Activated T-helper 1 cell treated with anti-CD3 and anti-CD28 coated beads, Interleukin-12 subunit alpha, Interleukin-12 subunit beta, Interleukin-2, Interleukin-4 antibody, amounts not matched to agents 30 ng/mL and 10 ng/mL and 1 ng/mL, durations not matched to agents 14 hours and 24 hours and 36 hours (primary cell): ENCODE data around the gene KIFC3. TPM values are rescaled to one million over a fixed set of nuclear protein-coding genes. Genes with fewer than 3 reads are reported as not detected.

Experiments used
- DNase-seq: peaks from one replicate; pipeline ENCODE4 v3.0.0; 2021; ENCODE audit warnings: low spot score
- H3K27ac Mint-ChIP-seq: one replicate; pipeline ENCODE4 v1.8.0; 2021; ENCODE audit warnings: mild to moderate bottlenecking, mixed read lengths
- H3K27me3 Mint-ChIP-seq: one replicate; pipeline ENCODE4 v1.8.0; 2022; ENCODE audit warnings: mild to moderate bottlenecking, moderate library complexity, mixed read lengths; ENCODE audit not compliant: insufficient read depth
- H3K36me3 Mint-ChIP-seq: one replicate; pipeline ENCODE4 v1.8.0; 2021; ENCODE audit warnings: low read depth, mixed read lengths
- H3K4me1 Mint-ChIP-seq: one replicate; pipeline ENCODE4 v1.8.0; 2021; ENCODE audit warnings: low read depth, mixed read lengths
- H3K4me3 Mint-ChIP-seq: one replicate; pipeline ENCODE4 v1.8.0; 2021; ENCODE audit warnings: mild to moderate bottlenecking, moderate library complexity, mixed read lengths
- H3K9me3 Mint-ChIP-seq: one replicate; pipeline ENCODE4 v1.8.0; 2021; ENCODE audit warnings: mixed read lengths
- intact Hi-C: fragments of 100-400 bp; cut with micrococcal nuclease; formaldehyde crosslinking; loops from one replicate; pipeline ENCODE4 v1.15.1; 2024
- total RNA-seq: library from RNA; stranded (reverse); gene quantifications from 2 replicates; pipeline ENCODE4 v1.2.3, GENCODE V29; 2022

The KIFC3 gene
- total RNA-seq, 1 donor from 2014 or later = 0.96 TPM

DNA sequence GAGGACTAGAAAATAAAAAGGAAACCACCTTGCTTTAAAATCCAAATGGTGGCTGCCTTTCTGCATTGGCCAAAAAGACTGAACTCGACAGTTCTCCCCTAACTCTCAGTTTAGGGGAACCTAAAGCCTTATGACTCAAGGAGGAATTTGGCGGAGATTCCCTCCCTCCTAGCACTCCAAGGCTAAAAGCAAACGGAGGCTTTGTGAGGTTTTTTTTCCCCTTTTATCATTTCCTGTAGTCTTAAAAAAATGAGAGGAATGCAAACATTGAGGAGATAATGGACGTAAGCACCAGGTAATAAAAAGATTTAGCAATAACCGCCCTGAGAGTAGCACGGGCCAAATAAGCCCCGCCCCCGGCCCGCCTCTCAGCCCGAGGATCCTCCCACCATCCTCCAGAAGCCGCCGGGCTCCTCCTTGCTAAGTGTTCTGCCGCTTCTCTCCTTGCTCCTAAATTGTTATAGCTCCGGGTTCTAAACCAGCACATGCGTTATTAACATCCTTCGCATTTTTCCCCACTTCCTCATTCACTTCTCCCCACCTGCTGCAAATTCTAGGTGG is 5.8 kb upstream of the KIFC3 start:
- DNase-seq = no peak
- H3K9me3 Mint-ChIP-seq = no peaks in the 10 kb centered on the region
- intact Hi-C loops = loop anchor here (1.0 kb wide), 1 partner anchor 193 kb away; the partner anchor contains the start of gene USB1
- H3K4me1 Mint-ChIP-seq = peaks cover 37% of the 10 kb centered on the region
- peaks cover 34% of the 10 kb centered on the region for H3K27me3 Mint-ChIP-seq
- H3K27ac Mint-ChIP-seq = peak overlapping the region; percentile 21
- H3K36me3 Mint-ChIP-seq = peaks cover 4% of the 10 kb centered on the region
- H3K4me3 Mint-ChIP-seq = peak overlapping the region; percentile 77

DNA sequence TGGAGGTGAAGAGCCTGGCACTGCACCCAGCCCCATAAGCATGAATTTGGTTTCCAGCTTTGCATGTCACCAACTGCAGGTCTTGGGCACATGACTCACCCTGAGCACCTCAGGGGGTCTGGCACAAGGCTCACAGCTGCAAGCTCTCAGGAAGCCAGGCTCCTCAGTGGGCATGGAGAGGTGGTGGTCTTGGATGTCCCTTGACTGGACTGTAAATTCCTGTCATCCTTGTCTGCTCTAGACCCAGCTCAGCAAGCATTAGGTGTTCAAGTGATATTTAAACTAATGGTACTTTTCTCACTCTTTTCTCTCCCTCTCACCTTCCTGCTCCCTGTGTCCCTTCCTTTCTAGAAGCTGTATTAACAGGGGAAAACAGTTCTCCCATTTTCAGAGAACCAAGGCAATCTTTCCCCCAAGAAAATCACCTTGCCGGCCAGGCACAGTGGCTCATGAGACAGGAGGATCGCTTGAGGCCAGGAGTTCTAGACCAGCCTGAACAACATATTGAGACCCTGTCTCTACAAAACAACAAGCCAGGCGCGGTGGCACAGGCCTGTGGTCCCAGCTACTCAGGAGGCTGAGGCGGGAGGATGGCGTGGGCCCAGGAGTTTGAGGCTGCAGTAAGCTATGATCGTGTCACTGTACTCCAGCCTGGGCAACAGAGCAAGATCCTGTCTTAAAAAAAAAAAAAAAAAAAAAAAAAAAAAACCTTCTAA is 5.1 kb upstream of the KIFC3 start:
- DNase-seq = no peak
- intact Hi-C loops = no loop called here
- peaks cover 40% of the 10 kb centered on the region for H3K27me3 Mint-ChIP-seq
- no peak overlapping the region for H3K27ac Mint-ChIP-seq
- H3K4me3 Mint-ChIP-seq = peak overlapping the region; percentile 33
- H3K36me3 Mint-ChIP-seq = peaks cover 6% of the 10 kb centered on the region
- no peaks in the 10 kb centered on the region for H3K9me3 Mint-ChIP-seq
- H3K4me1 Mint-ChIP-seq = peaks cover 43% of the 10 kb centered on the region

GRCh38 chr16:57805176-57805575 is 2.9 kb upstream of the KIFC3 start:
- intact Hi-C loops = no loop called here
- H3K9me3 Mint-ChIP-seq = no peaks in the 10 kb centered on the region

GRCh38 chr16:57804111-57804837 is 2.0 kb upstream of the KIFC3 start:
- no peak for DNase-seq
- H3K36me3 Mint-ChIP-seq = peaks cover 6% of the 10 kb centered on the region
- no peaks in the 10 kb centered on the region for H3K9me3 Mint-ChIP-seq
- no peak overlapping the region for H3K27ac Mint-ChIP-seq
- peaks cover 38% of the 10 kb centered on the region for H3K4me1 Mint-ChIP-seq
- intact Hi-C loops = no loop called here
- no peak overlapping the region for H3K4me3 Mint-ChIP-seq
- peaks cover 62% of the 10 kb centered on the region for H3K27me3 Mint-ChIP-seq

More at GRCh38 chr16:57805176-57805575, 2.9 kb upstream of the KIFC3 start:
- Mint-ChIP-seq H3K4me1 (peaks cover 37% of the 10 kb centered on the region), H3K27ac (no peak overlapping the region), H3K4me3 (no peak overlapping the region), H3K27me3 (peaks cover 54% of the 10 kb centered on the region), H3K36me3 (peaks cover 6% of the 10 kb centered on the region)
- DNase-seq = no peak

GRCh38 chr16:57803134-57803990 is 1.1 kb upstream of the KIFC3 start:
- Mint-ChIP-seq H3K9me3 (no peaks in the 10 kb centered on the region), H3K4me3 (peak overlapping the region; percentile 83), H3K4me1 (peaks cover 34% of the 10 kb centered on the region), H3K27me3 (peaks cover 61% of the 10 kb centered on the region), H3K36me3 (peaks cover 3% of the 10 kb centered on the region), H3K27ac (peak overlapping the region; percentile 89)
- intact Hi-C loops = no loop called here
- no peak for DNase-seq

GRCh38 chr16:57801809-57802340 is 416 bp downstream of the KIFC3 start:
- Mint-ChIP-seq H3K9me3 (no peaks in the 10 kb centered on the region), H3K27ac (no peak overlapping the region), H3K4me3 (no peak overlapping the region), H3K27me3 (peaks cover 56% of the 10 kb centered on the region), H3K36me3 (peaks cover 2% of the 10 kb centered on the region), H3K4me1 (peaks cover 24% of the 10 kb centered on the region)
- DNase-seq = no peak
- intact Hi-C loops = loop anchor here (1.0 kb wide), 1 partner anchor 8 kb away; no protein-coding TSS in a partner anchor

GRCh38 chr16:57801098-57801808 is 1.0 kb downstream of the KIFC3 start:
- Mint-ChIP-seq H3K27ac (no peak overlapping the region), H3K27me3 (peaks cover 50% of the 10 kb centered on the region), H3K4me3 (no peak overlapping the region), H3K9me3 (no peaks in the 10 kb centered on the region), H3K4me1 (peaks cover 24% of the 10 kb centered on the region), H3K36me3 (peaks cover 2% of the 10 kb centered on the region)
- DNase-seq = no peak
- intact Hi-C loops = no loop called here

DNA sequence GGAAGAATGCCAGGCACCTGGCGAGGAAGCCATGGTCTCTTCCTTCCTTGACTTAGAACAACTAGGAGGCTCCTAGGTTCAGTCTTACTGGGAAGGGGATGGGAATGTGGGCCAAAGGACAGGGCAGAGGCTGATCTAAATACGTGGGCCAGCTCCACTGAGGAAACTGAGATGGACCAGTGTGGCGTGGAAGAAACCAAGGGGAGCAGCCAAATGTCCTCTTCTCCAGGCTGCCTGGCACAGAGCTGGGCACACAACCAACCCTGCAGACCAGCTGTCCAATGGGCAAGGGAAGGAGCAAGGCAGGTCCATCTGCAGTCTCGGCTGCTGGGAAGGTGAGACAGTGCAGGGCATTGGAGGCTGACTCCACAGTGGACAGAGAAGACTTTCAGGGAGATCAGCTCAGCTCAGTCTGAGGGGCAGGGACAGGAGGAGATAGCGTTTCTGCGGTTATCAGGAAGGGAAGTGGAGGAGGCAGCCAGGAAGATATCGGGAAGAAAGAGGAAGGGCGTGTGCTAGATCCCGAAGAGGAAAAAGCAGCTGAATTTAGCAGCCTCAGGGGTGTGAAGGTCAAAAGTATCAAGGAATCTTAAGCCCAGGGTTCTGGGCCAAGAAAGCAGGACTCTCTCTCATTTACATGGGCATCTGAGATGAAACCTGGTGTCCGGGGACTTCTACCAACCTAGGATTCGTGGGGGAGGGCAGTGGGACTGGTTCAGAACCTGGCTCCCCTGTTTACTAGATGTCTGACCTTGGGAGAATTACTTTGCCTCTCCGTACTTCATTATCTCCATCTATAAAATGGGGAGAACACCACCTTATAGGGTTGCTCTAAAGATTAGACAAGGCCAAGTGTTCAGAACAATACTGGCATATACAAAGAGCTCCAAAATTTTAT is 1.8 kb downstream of the KIFC3 start:
- DNase-seq = no peak
- Mint-ChIP-seq H3K9me3 (no peaks in the 10 kb centered on the region), H3K36me3 (peaks cover 2% of the 10 kb centered on the region), H3K4me1 (peaks cover 24% of the 10 kb centered on the region), H3K4me3 (no peak overlapping the region), H3K27ac (peak overlapping the region; percentile 15), H3K27me3 (peaks cover 47% of the 10 kb centered on the region)
- intact Hi-C loops = no loop called here

DNA sequence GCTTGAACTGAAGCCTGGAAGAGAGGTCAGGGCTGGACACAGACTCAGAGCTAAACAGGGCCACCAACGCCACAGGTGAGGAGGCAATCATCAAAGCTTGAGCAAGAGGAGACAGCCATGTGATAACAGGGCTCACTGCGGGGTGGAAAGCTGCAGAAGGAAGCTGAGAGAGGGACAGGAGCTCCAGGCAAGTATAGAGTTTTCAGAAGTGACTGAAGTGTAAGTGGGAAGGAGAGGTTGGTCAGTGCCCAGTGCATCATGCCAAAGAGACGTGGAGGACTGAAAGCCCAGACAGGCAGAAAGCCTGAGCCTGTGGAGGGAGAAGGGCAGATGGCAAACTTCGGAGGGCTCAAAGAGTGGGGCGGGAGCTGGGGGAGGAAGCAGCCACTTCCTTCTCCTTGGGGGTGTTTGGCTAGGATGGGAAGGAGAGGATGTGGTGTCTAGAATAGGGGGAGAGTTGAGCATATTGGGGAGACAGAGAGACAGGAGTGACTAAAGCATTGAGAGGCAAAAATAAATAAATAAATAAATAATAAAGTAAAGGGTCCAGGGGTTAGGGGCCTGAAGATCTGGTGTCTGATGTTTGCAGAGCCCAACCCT is 2.6 kb downstream of the KIFC3 start:
- Mint-ChIP-seq H3K9me3 (no peaks in the 10 kb centered on the region), H3K27me3 (peaks cover 44% of the 10 kb centered on the region), H3K36me3 (peaks cover 2% of the 10 kb centered on the region), H3K4me3 (no peak overlapping the region), H3K27ac (no peak overlapping the region), H3K4me1 (peaks cover 24% of the 10 kb centered on the region)
- intact Hi-C loops = loop anchor here (5.0 to 10.0 kb wide), 2 partner anchors 42 to 95 kb away; no protein-coding TSS in a partner anchor
- DNase-seq = no peak

GRCh38 chr16:57798953-57799599 is 3.2 kb downstream of the KIFC3 start:
- H3K36me3 Mint-ChIP-seq = peaks cover 2% of the 10 kb centered on the region
- H3K4me3 Mint-ChIP-seq = no peak overlapping the region
- H3K9me3 Mint-ChIP-seq = no peaks in the 10 kb centered on the region
- peaks cover 38% of the 10 kb centered on the region for H3K27me3 Mint-ChIP-seq
- no peak for DNase-seq
- H3K27ac Mint-ChIP-seq = no peak overlapping the region
- intact Hi-C loops = loop anchor here (5.0 to 10.0 kb wide), 2 partner anchors 42 to 96 kb away; no protein-coding TSS in a partner anchor
- peaks cover 24% of the 10 kb centered on the region for H3K4me1 Mint-ChIP-seq
